Left ventricle myocardium inferior (tissue), 1 donor: ENCODE data around the gene PDE6D. TPM values are rescaled to one million over a fixed set of nuclear protein-coding genes. Genes with fewer than 3 reads are reported as not detected.

Experiments used
- DNase-seq: peaks from one replicate; pipeline ENCODE4 v3.0.0-alpha.2; 2020
- H3K27ac ChIP-seq: fragments of 200-600 bp; replicated peaks from 2 replicates; pipeline ENCODE4 v1.8.0; 2021
- H3K27me3 ChIP-seq: fragments of 200-600 bp; 2 replicates; pipeline ENCODE4 v1.8.0; 2021; ENCODE audit warnings: low read depth
- H3K36me3 ChIP-seq: fragments of 200-600 bp; 2 replicates; pipeline ENCODE4 v1.8.0; 2021
- H3K4me1 ChIP-seq: fragments of 200-600 bp; 2 replicates; pipeline ENCODE4 v1.8.0; 2021
- H3K4me3 ChIP-seq: fragments of 200-600 bp; 2 replicates; pipeline ENCODE4 v1.8.0; 2021; ENCODE audit warnings: mild to moderate bottlenecking, moderate library complexity
- H3K9me3 ChIP-seq: fragments of 200-600 bp; replicated peaks from 2 replicates; pipeline ENCODE4 v1.8.0; 2021
- intact Hi-C: fragments of 100-400 bp; cut with micrococcal nuclease; formaldehyde crosslinking; loops from one replicate; pipeline ENCODE4 v1.11.0; 2022
- total RNA-seq: library from RNA; stranded (reverse); fragmentation: NEBNext Ultra II Directional; extraction: Animal tissue kit (Norgen Biotek cat#: 25700); gene quantifications from one replicate; pipeline ENCODE4 v1.2.1, GENCODE V29; 2021
- TF ChIP-seq, protein P1 (sequence below): fragments of 200-600 bp; IDR thresholded peaks from 2 replicates; pipeline ENCODE4 v1.8.0; 2021; ENCODE audit warnings: antibody characterized with exemption, mild to moderate bottlenecking, borderline replicate concordance
- donor health status: DM: no; HTN: yes; CAD: no; lungs with severe emphysema.

The PDE6D gene
- total RNA-seq, 1 donor from 2014 or later, result 15.5 TPM

DNA sequence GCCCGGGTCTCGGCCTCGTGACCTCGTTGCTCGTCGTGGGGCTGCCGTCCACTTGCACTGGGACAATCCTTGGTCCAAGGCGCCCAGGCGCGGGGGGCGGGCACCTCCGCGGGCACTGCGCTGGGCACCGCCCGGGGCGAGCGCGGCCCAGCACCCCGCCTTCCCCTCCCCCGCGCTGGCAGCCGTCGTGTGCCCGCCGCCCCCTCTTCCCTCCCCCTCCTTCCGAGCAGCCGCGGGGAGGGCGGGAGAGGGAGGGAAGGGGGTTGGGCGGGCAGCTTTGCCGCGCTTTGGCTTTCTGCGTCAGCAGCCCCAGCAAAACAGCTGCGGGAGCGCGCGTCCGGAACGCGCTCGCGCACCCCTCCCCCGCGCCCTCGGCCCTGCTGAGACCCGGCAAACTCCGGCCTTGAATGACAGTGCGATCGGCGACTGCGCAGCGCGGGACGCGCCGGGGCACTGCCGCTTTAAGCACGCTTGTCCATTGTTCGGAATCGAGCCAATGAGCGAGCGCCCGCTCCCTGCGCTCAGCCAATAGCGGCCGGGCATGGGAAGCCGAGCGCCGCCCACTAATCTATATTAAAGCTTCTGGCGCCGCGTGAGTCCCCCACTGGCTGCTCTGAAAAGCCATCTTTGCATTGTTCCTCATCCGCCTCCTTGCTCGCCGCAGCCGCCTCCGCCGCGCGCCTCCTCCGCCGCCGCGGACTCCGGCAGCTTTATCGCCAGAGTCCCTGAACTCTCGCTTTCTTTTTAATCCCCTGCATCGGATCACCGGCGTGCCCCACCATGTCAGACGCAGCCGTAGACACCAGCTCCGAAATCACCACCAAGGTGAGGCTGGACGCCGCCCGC lies 72.9 kb downstream of the PDE6D start, which contains the start of gene PTMA:
Gene PTMA, plus strand, starts transcription at position 599 of the 846 bp plus-strand sequence. Its CDS starts 182 bp downstream, at position 781.
- Histone ChIP-seq H3K4me3 (peak within 1 kb of the TSS; percentile 100), H3K9me3 (no peaks in the 10 kb centered on the region), H3K27me3 (no peaks in the 10 kb centered on the region), H3K27ac (peak within 1 kb of the TSS; percentile 99), H3K36me3 (peaks cover 15% of the 10 kb centered on the region), H3K4me1 (peaks cover 67% of the 10 kb centered on the region)
- peak; percentile 100 for DNase-seq
- TF ChIP-seq, protein P1, sequence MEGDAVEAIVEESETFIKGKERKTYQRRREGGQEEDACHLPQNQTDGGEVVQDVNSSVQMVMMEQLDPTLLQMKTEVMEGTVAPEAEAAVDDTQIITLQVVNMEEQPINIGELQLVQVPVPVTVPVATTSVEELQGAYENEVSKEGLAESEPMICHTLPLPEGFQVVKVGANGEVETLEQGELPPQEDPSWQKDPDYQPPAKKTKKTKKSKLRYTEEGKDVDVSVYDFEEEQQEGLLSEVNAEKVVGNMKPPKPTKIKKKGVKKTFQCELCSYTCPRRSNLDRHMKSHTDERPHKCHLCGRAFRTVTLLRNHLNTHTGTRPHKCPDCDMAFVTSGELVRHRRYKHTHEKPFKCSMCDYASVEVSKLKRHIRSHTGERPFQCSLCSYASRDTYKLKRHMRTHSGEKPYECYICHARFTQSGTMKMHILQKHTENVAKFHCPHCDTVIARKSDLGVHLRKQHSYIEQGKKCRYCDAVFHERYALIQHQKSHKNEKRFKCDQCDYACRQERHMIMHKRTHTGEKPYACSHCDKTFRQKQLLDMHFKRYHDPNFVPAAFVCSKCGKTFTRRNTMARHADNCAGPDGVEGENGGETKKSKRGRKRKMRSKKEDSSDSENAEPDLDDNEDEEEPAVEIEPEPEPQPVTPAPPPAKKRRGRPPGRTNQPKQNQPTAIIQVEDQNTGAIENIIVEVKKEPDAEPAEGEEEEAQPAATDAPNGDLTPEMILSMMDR, result no peak
- intact Hi-C loops, result no loop called here

DNA sequence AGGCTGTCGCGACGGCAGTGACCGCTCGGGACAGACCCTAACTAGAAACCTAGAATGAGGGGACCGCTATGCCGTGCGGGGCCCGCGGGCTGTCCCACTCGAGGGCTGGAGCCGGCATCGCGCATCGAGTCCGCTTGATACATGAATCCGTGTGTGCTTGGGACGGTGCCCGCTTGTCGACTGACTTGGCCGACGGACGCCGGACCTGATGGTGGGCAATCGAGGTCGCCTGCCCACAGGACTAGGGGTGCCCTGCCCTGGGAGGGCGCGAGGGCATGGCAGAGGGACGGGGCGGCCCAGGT lies 73.5 kb downstream of the PDE6D start:
- H3K36me3 ChIP-seq, result peaks cover 13% of the 10 kb centered on the region
- H3K4me3 ChIP-seq, result peak overlapping the region; percentile 100
- peaks cover 64% of the 10 kb centered on the region for H3K4me1 ChIP-seq
- H3K27ac ChIP-seq, result peak overlapping the region; percentile 99
- TF ChIP-seq, protein P1, result no peak
- H3K27me3 ChIP-seq, result no peaks in the 10 kb centered on the region
- intact Hi-C loops, result no loop called here
- no peaks in the 10 kb centered on the region for H3K9me3 ChIP-seq
- DNase-seq, result peak; percentile 68

DNA sequence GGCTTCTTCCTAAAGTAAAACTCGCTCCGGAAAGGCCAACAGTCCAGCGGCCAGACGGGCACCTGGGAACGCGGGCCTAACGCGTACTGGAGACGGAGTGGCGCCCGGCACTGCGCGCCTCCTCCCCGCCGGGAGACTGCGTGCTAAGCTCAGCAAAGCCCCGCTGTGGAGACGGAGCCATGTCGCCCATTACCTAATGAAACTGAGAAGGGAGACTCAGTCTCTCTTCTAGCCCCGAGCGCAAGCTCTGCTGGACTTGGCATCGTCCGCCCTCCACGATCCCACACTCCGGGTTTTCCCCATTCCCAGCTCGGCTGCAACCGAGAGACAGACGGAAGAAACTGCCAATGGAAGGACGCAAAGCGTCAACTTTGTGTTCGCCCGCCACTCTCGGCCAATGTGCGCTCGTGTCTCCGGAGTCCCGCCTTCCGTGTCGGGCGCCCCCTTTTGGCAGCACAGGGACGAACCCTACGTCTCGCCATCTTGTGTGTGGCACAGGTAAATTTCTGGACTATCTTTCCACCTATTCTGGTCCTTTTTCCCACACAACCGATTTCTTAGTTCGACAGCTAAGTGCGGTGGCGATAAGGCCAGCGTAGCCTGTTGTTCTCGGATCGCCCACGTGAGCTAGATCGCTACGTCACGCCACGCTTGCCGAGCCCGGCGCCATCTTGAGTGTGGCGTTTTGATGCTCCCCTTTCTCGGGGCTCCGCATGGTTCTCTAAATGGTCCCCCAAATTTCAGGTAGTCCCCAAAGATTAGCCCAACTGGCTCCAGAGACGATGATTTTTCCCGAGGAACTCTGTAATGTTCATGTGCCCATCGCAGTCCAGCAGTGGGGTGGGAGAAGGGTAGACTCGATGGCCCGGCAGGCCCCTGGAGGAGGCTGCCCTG lies 74.1 kb downstream of the PDE6D start:
- no peaks in the 10 kb centered on the region for H3K9me3 ChIP-seq
- peak overlapping the region; percentile 99 for H3K27ac ChIP-seq
- TF ChIP-seq, protein P1, result peak; percentile 81
- no peaks in the 10 kb centered on the region for H3K27me3 ChIP-seq
- peak; percentile 97 for DNase-seq
- peaks cover 7% of the 10 kb centered on the region for H3K36me3 ChIP-seq
- peaks cover 61% of the 10 kb centered on the region for H3K4me1 ChIP-seq
- peak overlapping the region; percentile 100 for H3K4me3 ChIP-seq
- intact Hi-C loops, result no loop called here

DNA sequence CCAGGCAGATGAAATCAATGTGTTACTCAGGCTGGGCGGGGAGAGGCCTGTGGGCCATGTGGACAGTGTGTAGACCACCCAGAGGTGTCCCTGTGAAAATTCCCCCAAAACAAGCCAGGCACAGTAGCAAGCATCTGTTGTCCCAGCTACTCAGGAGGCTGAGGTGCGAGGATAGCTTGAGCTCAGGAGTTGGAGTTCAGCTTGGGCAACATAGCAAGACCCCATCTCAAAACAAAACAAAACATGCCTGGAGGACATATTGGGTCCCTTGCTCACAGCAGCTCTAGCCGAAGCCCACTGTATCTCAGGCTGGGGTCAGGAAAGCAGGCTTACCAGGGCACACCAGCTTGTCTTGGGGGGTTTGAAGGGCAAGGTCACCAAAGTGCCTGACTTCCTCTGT lies 77.1 kb downstream of the PDE6D start:
- H3K27me3 ChIP-seq, result no peaks in the 10 kb centered on the region
- DNase-seq, result no peak
- H3K4me1 ChIP-seq, result peaks cover 38% of the 10 kb centered on the region
- H3K4me3 ChIP-seq, result no peak overlapping the region
- H3K27ac ChIP-seq, result no peak overlapping the region
- intact Hi-C loops, result no loop called here
- H3K9me3 ChIP-seq, result no peaks in the 10 kb centered on the region
- no peaks in the 10 kb centered on the region for H3K36me3 ChIP-seq
- TF ChIP-seq, protein P1, result no peak

DNA sequence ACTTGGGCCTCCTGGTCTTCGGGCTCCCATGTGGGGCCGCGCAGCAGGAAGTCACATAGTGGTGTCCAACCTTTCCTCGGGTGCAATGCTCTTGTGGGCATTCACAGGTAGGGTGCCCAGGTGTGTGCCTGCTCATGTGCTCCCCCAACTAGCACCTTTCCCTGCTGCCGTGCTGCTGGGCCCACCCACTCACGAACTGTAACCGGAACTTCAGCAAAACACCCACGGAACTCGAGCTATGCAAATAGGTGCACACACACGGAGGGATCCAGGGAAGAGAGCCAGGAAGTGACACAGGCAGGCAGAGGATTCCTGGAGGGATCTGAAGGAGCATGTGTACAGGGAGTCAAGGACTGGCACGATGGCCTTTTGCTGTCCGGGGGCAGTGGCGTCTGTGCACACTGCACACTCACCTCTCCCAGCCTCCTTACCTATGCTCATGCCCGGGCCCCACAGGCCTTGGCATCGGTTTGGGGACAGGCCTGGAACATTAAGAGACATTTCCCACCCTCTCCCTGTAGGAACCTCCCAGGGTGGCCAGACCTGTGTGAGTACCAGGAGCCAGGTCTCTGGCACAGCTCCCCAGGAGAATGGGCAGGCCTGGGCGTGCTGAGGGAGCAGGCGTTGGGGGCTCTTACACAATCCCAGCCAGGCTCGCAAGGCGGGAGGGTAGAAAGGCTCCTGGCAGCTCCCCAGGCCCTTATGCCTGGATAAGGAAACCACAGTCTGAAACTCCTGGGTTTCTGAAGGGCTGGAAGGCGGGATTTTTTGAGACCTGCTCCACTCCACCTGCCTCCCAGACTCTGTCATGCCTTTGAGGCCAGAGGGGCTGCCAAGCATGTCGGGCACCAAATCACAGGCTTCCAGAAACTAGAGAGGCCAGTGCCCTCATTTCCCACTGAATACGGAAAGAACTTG lies 79.4 kb downstream of the PDE6D start:
- Histone ChIP-seq H3K4me3 (no peak overlapping the region), H3K27me3 (no peaks in the 10 kb centered on the region), H3K9me3 (no peaks in the 10 kb centered on the region), H3K27ac (peak overlapping the region; percentile 34), H3K4me1 (peaks cover 30% of the 10 kb centered on the region), H3K36me3 (no peaks in the 10 kb centered on the region)
- DNase-seq, result no peak
- TF ChIP-seq, protein P1, result no peak
- intact Hi-C loops, result no loop called here
